GM19238 (cell line): Measurements from ENCODE around the gene CACNA1A.
"Not testable (repeated sequence)": the region's sequence is repeated elsewhere in the genome, so short reads cannot be mapped to it uniquely, and the experiment has no call there.

ENCODE experiments used
- DNase-seq: peaks from one replicate; pipeline ENCODE4 v3.0.0; 2011; ENCODE audit warnings: low spot score; ENCODE audit not compliant: insufficient read length

CACNA1A gene

DNA sequence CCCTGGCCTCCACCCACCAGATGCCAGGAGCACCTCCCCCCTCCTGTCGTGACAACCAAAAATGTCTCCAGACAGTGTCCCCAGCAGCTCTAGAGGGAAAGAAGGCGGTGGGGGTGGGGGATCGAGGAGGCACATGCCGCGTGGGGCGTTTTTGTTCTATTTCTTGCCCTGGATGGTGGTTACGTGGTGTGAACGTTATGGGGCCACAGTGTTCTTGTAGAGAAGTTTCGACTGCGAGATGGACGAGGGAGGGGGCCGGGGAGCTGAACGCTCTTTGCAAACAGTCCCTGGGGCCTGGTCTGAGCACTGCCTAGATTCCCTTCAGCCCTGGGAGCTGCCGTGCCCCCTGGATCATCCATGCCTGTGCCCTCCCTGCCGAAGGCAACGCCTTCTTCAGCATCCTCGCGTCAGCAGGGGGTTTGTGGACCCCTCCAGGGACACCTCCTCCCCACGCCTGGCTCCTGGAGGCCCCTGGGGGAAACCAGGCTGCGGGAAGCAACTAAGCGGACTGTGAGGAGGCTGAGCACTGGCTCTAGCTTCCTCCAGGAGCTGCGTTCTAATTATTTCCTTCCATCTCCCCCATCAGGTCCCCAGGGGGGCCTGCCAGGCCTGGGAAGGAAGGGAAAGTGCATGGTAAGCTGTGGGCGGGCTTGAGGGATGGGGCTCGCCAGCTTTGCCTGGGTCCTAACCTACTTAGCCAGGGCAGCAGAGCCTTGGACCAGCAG, 224.6 kb downstream of the CACNA1A start:
- no peak for DNase-seq

DNA sequence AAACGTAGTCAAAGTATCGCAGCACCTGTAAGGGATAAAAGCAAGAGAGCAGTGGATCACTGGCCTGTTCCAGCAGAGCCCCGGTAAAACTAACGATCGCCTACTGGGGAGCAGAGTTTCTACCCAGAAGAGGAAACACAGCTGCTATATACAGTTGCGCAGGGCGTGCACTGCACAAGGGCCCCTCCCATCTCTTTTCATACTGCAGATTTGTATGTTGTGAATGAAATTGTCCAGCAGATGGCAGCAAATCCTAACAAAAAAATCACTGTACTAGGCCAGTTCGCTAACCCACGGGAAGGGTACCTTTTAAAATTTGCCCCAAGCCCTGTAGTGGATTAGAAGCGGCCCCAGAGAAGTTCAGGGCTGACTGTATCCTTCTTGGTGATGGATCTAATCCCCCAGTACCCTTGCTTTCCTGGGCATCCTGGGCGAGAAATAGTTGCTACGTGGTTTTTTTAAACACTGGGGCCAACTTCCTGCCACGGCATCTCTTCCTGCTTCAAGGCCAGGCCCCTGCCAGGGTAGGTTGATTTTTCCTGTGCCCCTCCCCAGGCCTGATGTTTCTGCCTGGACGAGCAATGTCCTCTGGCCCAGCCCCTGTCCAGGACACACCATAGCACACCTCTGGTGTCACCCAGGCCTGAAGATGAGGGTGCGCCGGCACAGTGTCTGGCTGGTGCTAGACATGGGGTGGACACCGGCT, 229.0 kb downstream of the CACNA1A start:
- peak; percentile 57 for DNase-seq

DNA sequence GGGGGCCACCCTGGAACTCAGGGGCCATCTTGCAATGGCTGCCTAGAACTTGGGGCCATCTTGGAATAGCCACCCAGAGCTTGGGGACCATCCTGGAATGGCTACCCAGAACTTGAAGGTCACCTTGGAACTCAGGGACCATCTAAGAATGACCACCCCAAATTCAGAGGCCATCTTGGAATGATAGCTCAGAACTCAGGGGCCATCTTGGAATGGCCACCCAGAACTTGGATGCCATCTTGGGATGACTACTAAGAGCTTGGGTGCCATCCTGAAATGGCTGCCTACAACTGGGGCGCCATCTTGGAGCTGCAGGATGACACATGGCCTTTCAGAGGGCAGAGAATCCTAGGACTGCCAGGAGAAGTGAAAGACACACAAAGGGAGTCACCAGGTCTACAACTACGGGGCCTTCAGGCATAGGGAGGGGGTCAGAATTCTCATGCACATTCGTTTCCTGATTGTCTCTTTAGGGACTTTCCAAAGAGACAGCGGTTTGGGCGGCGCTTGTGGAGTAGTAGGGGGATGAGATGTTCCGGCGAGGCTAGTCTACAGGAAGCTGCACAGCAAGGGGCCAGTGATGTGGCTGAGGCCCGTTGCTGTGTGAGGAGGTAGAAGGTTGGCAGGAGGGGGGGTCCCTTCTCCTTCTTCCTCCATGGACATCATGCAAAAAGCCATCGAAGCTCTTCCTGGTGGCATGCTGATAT, 231.1 kb downstream of the CACNA1A start:
- no peak for DNase-seq

DNA sequence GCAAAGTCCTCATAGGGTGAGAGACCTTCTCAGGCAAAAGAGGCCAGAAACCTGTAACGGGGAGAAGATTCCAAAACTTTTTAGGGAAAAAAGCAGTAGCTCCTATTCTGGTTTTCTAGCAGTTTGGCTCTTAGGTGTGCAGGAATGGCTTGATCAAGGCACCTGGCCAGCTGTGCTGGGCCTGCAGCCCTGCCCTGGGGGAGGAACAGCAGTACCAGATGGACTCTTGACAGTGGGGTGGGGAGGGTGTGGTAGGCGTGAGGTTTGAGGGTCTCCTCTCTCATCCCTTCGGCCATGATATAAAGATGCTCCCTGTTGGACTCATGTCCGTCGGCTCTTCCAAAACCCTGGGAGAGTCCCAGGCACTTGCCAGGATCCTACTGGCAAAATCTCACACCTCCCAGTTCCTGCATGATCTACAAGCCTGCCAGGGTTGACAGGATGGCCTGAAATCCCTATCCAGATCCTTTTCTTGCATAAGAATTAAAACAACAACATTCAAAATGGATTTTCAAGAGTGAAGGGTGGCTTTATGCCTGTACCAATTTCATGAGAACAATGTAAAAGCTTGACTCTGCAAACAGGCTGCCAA, 235.7 kb downstream of the CACNA1A start:
- DNase-seq = no peak

DNA sequence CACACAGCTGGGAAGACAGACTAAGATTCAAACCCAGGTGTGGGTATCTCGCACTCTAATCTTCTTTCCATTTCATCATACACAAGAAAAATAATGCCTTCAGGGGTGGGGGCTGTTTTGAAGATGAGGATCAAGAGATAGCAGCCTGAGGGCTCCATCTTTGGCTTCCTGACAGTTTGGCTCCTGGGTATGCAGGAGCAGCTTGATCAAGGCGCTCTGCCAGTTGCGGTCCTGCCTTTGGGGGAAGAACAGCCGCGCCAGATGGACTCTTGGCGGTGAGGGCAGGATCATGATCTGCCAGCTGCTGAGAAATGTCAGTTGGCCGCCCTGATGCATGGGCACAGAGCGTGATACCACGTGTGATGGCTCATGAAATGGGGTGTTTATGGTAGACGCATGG, 236.9 kb downstream of the CACNA1A start:
- DNase-seq = no peak

DNA sequence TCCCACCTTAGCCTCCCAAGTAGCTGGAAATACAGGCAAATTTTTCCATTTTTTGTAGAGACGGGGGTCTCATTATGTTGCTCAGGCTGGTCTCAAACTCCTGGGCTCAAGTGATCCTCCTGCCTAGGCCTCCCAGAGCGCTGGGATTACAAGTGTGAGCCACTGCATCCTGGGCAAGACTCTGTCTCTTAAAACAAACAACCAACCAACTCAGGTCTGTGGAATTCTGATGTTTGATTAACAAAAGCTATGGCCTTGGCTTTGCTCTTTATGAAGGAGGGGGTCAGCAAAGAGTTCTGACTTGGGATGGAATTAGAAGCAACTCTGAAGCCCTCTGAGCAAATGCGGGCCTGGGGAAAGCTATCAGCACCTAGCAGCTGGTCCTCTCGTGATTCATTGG, 238.4 kb downstream of the CACNA1A start:
- no peak for DNase-seq

DNA sequence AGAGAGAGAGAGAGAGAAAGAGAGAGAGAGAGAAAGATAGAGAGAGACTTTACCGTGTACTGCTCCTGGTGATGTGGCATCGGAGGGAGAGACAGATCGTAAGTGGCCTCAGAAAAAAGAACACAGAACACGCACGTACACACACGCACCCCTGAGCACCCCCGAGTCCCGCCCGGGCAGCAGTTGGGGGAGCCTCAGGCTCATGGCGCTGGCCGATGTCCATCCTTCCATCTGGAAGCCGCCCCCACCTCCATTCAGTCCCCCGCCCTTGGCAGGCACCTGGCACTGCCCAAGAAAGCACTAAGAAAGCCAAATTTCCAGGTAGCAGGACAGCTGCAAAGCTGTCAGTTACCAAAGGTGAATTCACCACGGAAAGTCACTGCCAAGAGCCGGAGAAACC, 239.1 kb downstream of the CACNA1A start:
- DNase-seq = no peak

DNA sequence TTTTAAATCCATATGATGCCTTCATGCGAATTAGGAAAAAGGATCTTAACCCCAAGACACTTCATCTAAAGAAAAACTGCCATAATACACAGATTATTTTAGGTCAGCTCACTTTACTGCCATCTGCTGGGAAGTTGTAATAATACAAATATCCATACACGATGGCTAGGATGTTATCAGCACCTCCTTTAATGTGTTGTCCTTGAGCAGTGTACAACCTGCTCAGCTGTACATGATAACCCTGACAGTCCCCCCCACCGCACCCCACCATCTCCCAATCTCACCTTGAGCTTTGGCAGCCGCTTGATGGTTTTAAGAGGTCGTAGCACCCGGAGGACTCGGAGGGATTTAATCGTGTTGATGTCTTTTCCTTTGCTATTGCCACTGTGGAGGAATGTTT, 243.8 kb downstream of the CACNA1A start:
- peak; percentile 23 for DNase-seq

DNA sequence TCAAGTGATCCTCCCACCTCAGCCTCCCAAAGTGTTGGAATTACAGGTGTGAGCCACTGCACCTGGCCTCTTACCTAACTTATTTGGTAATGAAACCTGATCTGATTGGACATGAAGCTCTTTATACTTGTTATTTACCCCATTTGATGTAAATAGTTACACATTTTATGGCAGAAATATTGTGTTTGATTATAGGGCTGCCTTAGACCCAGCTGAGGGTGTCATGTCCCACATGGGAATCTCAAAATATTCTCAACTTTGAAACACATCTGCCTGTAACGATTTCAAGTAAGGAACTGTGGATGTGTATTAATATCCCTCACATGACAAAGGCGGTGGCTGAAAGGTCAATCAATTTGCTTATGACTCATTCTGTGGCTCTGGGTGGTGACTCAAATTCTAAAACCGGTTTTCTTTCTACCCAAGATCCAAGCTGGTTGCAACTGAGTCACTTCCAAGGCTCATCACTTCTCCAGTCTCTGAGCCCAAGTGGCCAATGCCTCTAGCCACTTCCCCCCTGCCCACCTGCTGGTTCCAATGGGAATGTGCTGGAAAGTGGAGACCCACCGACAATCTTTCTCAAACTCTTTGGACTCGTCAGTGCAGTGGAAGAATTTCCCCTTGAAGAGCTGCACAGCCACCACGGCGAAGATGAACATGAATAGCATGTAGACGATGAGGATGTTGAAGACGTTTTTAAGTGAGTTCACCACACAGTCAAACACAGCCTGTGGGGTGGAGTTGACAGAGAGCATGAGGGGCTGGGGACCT, 245.2 kb downstream of the CACNA1A start:
- peak; percentile 70 for DNase-seq

DNA sequence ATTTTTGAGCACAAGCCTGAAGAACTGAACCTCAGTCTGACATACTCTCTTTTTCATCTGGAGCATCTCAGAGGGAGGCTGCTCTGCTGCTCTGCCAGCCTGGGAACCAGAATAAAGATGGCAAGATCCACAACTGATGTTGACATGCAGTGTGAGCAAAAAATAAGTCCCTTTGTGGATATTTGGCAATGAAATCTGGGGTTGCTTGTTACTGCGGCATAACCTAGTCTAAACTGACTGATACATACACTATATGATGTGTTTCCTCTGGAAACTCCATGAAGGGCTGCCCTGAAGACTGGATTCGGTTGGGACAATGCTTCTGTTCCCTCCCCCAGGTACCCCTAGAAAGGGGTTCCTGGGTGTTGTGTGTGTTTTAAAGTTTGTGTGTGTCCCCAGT, 249.4 kb downstream of the CACNA1A start:
- no peak for DNase-seq

DNA sequence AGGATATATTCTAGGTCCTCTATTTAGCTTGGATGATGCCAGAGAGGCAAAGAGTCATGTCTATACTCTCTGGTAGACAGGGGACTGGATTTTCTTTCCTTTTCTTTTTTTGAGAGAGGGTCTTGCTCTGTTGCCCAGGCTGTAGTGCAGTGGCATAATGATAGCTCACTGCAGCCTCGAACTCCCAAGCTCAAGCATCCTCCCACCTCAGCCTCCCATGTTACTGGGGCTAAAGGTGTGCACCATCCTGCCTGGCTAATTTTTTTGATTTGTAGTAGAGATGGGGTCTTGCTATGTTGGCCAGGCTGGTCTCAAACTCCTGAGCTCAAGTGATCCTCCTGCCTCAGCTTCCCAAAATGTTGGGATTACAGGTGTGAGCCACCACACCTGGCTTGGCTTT, 249.9 kb downstream of the CACNA1A start:
- DNase-seq = not testable (repeated sequence)

DNA sequence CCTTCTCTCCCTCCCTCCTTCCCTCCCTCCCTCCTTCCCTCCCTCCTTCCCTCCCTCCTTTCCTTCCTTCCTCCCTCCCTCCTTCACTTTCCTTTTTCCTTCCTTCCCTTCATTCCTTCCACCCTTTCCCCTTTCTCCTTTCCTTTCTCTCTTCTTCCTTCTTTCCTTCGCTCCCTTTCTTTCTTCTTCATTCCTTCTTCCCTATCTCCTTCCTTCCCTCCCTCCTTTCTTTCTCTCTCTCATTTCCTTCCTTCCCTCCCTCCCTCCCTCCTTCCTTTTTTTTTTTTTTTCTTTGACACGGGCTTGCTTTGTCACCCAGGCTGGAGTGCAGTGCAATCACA, 250.6 kb downstream of the CACNA1A start:
- no peak for DNase-seq

DNA sequence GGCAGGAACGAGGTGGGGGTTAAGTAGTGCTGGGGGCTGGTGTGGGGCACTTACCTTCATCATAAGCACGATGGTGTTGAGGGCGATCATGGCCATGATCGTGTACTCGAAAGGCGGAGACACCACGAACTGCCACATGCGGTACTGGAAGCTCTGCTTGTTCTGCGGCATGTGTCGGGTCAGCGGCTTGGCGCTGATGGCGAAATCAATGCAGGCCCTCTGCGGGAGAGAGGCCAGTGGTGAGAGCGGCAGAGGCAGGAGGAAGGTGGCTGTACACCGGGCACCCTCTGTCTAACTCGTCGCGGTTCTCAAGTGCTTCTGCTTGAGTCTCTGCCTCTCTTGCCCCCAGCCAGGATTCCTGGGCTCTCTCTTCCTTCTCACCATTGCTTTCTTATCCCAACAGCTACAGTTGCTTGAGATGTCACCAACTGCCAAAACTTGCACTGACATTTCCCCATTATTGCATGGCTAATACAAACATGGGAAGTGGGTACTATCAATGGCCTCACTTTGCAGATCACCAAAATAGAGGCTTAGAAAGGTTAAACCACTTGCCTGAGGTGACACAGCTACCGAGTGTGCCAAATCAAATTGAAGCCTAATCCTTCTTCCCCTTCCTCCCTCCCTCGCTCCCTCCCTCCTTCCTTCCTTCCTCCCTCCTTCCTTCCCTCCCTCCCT, 251.1 kb downstream of the CACNA1A start:
- no peak for DNase-seq

DNA sequence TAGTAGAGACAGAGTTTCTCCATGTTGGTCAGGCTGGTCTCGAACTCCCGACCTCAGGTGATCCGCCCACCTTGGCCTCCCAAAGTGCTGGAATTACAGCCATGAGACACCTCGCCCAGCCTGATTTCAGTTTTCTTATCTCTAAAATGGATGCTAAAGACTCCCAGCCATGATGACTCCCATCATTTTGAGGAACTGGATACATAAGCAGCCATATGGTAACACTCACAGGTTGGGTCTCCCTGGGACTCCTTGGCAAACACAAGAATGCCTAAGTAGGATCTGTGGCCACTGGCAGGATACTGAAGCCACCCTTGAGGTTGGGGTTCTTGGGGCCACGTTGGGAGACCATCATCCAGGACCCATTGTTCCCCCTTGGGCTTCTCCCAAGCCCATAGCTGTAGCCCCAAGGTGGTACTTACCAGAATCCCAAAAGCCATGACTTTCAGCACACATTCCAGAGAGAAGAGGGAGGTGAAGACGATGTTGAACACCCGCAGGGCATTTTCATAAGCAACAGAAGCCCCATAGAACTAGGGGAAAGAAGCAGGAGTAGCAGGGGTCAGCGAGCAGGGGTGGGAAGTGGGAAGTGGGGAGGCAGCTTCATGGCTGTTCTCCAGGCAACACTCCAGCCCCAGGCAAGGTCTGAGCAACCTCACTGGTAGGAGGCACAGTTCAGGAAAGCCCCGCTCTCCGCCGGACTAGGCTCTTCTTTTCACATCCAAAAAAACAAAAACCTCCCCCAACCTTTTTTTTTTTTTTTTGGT, 253.5 kb downstream of the CACNA1A start:
- DNase-seq = no peak

DNA sequence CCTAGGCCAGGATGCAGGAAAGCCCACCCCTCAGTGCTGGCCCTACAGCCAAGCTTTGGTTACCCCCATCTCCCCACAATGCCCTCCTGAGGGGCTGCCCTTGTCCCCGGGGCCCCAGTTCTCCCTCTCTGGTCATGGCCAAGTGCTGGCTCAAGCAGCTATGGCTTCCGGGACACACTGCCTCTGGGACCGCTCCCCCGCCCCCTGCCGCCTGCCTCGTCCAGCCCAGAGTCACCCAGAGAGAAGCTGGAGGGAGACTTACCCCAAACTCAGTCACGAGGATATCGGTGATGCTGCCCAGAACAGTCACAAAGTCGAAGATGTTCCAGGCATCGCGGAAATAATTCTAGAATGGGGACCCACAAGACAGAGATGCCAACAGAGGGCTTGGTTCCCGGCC, 261.4 kb downstream of the CACNA1A start:
- no peak for DNase-seq

DNA sequence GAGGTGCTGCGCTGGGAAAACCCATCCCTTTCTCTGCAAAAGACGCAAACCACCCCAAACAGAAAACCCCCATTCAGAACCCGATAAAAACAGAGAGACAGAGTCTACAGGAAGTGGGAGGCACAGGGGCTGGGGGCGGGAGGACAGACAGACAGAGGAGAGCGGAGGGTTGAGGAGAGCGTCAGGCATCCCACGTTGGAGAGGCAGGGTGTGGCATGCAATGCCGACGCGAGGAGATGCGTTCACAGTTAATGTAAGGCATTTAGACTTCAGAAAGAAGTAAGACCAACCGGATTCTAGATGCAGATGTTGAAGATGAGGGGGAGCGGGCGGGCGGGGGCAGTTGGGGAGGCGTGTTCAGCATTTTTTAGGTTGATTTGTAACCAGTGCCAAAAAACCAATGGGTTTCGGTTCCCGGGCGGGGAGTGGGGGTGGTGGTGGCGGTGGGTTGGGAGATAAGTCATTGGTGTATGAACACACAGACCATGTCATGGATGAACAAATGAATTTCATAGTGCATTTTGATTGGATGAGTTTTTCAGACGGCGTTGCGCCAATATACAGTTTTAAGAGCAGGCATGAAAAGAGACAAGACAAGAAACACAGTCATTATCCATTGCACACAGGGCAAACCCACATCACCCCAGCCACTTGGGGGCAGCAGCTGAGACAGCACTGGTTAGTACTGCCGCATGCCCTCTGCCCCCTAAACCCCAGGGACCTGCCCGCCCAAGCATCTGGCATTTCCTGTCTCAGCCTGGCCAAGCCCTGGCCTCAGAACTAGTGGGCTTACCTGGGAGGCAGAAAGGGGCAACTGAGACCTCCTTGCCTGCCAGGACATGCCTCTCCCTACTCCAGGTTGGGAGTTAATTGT, 264.8 kb downstream of the CACNA1A start:
- DNase-seq = no peak

DNA sequence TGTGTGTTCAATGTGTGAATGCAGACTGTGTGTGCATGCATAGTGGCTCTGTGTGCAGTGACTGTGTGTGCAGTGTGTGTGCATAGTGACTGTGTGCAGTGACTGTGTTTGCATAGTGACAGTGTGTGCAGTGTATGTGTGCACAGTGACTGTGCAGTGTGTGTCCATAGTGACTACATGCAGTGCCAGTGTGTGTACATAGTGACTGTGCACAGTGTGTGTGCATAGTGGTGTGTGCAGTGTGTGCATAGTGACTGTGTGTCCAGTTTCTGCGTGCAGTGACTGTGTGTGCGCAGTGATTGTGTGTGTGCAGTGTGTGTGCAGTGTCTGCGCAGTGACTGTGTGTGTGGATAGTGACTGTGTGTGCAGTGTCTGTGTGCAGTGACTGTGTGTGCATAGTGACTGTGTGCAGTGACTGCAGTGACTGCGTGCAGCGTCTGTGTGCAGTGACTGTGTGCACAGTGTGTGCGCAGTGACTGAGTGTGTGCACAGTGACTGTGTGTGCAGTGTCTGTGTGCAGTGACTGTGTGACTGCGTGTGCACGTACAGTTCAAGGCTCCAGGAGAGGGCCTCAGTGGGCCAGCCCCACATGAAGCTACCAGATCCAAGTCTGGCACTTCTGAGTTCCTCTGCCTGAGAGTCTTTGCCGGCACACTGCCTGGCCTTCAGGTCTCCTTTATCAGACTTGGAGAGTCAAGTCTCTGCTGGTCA, 265.8 kb downstream of the CACNA1A start:
- no peak for DNase-seq

DNA sequence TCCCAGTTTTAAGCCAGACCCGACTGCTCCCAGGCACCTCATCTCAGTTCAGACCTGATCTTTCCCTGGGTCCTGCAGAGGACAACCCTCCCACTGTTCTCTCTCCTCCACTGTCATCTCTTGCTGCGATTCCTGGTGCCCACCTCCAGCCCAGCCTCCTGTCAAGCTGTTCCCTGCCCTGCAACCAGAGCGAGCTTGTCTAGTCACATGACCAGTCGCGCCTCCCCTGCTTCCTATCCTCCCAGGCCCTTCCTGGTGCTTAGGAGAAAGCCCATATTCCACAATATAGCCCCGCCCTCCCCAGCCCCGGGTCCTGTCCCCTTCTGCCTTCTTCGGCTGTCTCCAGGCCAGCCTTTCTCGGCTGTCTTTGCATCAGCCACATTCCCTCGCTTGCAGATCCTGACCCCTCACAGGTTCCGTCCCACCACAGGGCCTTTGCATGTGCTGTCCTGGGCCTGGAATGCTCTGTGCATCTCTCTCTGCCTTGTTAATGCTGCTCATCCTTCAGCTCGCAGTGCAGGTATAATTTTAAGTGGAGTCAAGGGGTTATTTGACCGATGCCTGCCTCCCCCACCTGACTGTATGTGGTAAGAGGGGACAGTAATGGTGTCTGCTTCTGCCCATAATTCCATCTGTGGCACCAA, 267.3 kb downstream of the CACNA1A start:
- DNase-seq = no peak
